ENCODE measurements around the gene GABRB1. TPM values are rescaled to one million over a fixed set of nuclear protein-coding genes. Genes with fewer than 3 reads are reported as not detected.

The GABRB1 gene
- total and polyA plus RNA-seq, 2 donors (not counting 1 experiment from before 2014, with no cell fraction given), result 0.05 to 0.17 TPM

- no peaks in the 10 kb centered on the region for H3K27me3 ChIP-seq (ENCODE audit: control insufficient read depth, insufficient read depth, low read length)
- peak in 1 of 2 donors; percentile 27 for DNase-seq (ENCODE audit: low read depth in 2 of 2)
- H3K27ac ChIP-seq (ENCODE audit: insufficient read depth, low read length), result no peak overlapping the region
- H2AFZ ChIP-seq (ENCODE audit: low read length), result peak overlapping the region; percentile 10
- no peak overlapping the region for H3K4me3 ChIP-seq (replicated peaks in 1 of 4; ENCODE audit: control extremely low read depth in 1 of 4, insufficient read depth in 1 of 4, low read depth in 3 of 4, low read length in 4 of 4)
- no peak overlapping the region for H3K4me2 ChIP-seq (ENCODE audit: extremely low read depth, insufficient read depth, low read length)
- H3K9me3 ChIP-seq (ENCODE audit: control insufficient read depth, insufficient read depth, low read depth, low read length), result no peaks in the 10 kb centered on the region
- no peaks in the 10 kb centered on the region for H3K79me2 ChIP-seq (ENCODE audit: control insufficient read depth, insufficient read depth, low read length)
- H3K36me3 ChIP-seq (ENCODE audit: control insufficient read depth, insufficient read depth, low read length), result no peaks in the 10 kb centered on the region
- TF ChIP-seq EZH2 (IDR thresholded peaks at IDR 0.05; ENCODE audit: low read length, missing control alignments) (no peak), CTCF (conservative IDR thresholded peaks at IDR 0.05 in 1 of 2, IDR thresholded peaks at IDR 0.05 in 1 of 2; ENCODE audit: low read depth in 1 of 2, low read length in 2 of 2) (no peak)
- no peaks in the 10 kb centered on the region for H4K20me1 ChIP-seq (ENCODE audit: control insufficient read depth, extremely low read depth, insufficient read depth, low read length)
- no peak overlapping the region for H3K9ac ChIP-seq (ENCODE audit: insufficient read depth, low read length)
- no peaks in the 10 kb centered on the region for H3K4me1 ChIP-seq (ENCODE audit: control insufficient read depth, extremely low read depth, insufficient read depth, low read length)
Measured at GRCh38 chr4:47213106-47213505, 181.7 kb downstream of the GABRB1 start.

- no peaks in the 10 kb centered on the region for H4K20me1 ChIP-seq (ENCODE audit: control insufficient read depth, extremely low read depth, insufficient read depth, low read length)
- H3K27me3 ChIP-seq (ENCODE audit: control insufficient read depth, insufficient read depth, low read length), result no peaks in the 10 kb centered on the region
- no peaks in the 10 kb centered on the region for H3K9me3 ChIP-seq (ENCODE audit: control insufficient read depth, insufficient read depth, low read depth, low read length)
- no peak overlapping the region for H3K4me3 ChIP-seq (replicated peaks in 1 of 4; ENCODE audit: control extremely low read depth in 1 of 4, insufficient read depth in 1 of 4, low read depth in 3 of 4, low read length in 4 of 4)
- no peaks in the 10 kb centered on the region for H3K4me1 ChIP-seq (ENCODE audit: control insufficient read depth, extremely low read depth, insufficient read depth, low read length)
- no peak overlapping the region for H3K9ac ChIP-seq (ENCODE audit: insufficient read depth, low read length)
- no peaks in the 10 kb centered on the region for H3K79me2 ChIP-seq (ENCODE audit: control insufficient read depth, insufficient read depth, low read length)
- no peak overlapping the region for H3K4me2 ChIP-seq (ENCODE audit: extremely low read depth, insufficient read depth, low read length)
- no peak overlapping the region for H3K27ac ChIP-seq (ENCODE audit: insufficient read depth, low read length)
- peak in 1 of 2 donors; percentile 22 for DNase-seq (ENCODE audit: low read depth in 2 of 2)
- H3K36me3 ChIP-seq (ENCODE audit: control insufficient read depth, insufficient read depth, low read length), result no peaks in the 10 kb centered on the region
- no peak for TF ChIP-seq CTCF (conservative IDR thresholded peaks at IDR 0.05 in 1 of 2, IDR thresholded peaks at IDR 0.05 in 1 of 2; ENCODE audit: low read depth in 1 of 2, low read length in 2 of 2)
- no peak for TF ChIP-seq EZH2 (IDR thresholded peaks at IDR 0.05; ENCODE audit: low read length, missing control alignments)
- peak overlapping the region; percentile 10 for H2AFZ ChIP-seq (ENCODE audit: low read length)
Measured at GRCh38 chr4:47213539-47213938, 182.2 kb downstream of the GABRB1 start.

- Histone ChIP-seq H3K4me2 (ENCODE audit: extremely low read depth, insufficient read depth, low read length) (no peak overlapping the region), H3K36me3 (ENCODE audit: control insufficient read depth, insufficient read depth, low read length) (no peaks in the 10 kb centered on the region), H3K27ac (ENCODE audit: insufficient read depth, low read length) (no peak overlapping the region), H2AFZ (ENCODE audit: low read length) (no peak overlapping the region), H3K9ac (ENCODE audit: insufficient read depth, low read length) (no peak overlapping the region), H3K4me3 (replicated peaks in 1 of 4; ENCODE audit: control extremely low read depth in 1 of 4, insufficient read depth in 1 of 4, low read depth in 3 of 4, low read length in 4 of 4) (no peak overlapping the region), H3K27me3 (ENCODE audit: control insufficient read depth, insufficient read depth, low read length) (no peaks in the 10 kb centered on the region), H3K79me2 (ENCODE audit: control insufficient read depth, insufficient read depth, low read length) (no peaks in the 10 kb centered on the region), H3K9me3 (ENCODE audit: control insufficient read depth, insufficient read depth, low read depth, low read length) (no peaks in the 10 kb centered on the region), H4K20me1 (ENCODE audit: control insufficient read depth, extremely low read depth, insufficient read depth, low read length) (no peaks in the 10 kb centered on the region), H3K4me1 (ENCODE audit: control insufficient read depth, extremely low read depth, insufficient read depth, low read length) (no peaks in the 10 kb centered on the region)
- TF ChIP-seq EZH2 (IDR thresholded peaks at IDR 0.05; ENCODE audit: low read length, missing control alignments) (no peak), CTCF (conservative IDR thresholded peaks at IDR 0.05 in 1 of 2, IDR thresholded peaks at IDR 0.05 in 1 of 2; ENCODE audit: low read depth in 1 of 2, low read length in 2 of 2) (no peak)
- DNase-seq (ENCODE audit: low read depth in 2 of 2), result peak; percentile 90 to 98
Measured at GRCh38 chr4:47213971-47214370, 182.6 kb downstream of the GABRB1 start.

Measured in fibroblast of lung (primary cell).